Activated T-helper 2 cell treated with anti-CD3 and anti-CD28 coated beads, Interferon-gamma antibody, Interleukin-2, Interleukin-4, amounts not matched to agents 10 μg/mL and 5 μg/mL and 100 μg/mL, durations not matched to agents 14 hours and 24 hours and 36 hours (primary cell): ENCODE data around the gene MTHFR. TPM values are rescaled to one million over a fixed set of nuclear protein-coding genes. Genes with fewer than 3 reads are reported as not detected.

Experiments used
- DNase-seq: peaks from one replicate; pipeline ENCODE4 v3.0.0; 2021; ENCODE audit warnings: low spot score
- H3K27ac Mint-ChIP-seq: one replicate; pipeline ENCODE4 v1.8.0; 2021; ENCODE audit warnings: mixed read lengths
- H3K27me3 Mint-ChIP-seq: one replicate; pipeline ENCODE4 v1.8.0; 2021; ENCODE audit warnings: low read depth, mixed read lengths
- H3K36me3 Mint-ChIP-seq: one replicate; pipeline ENCODE4 v1.8.0; 2021; ENCODE audit warnings: low read depth, mixed read lengths
- H3K4me1 Mint-ChIP-seq: one replicate; pipeline ENCODE4 v1.8.0; 2021; ENCODE audit warnings: low read depth, mixed read lengths
- H3K4me3 Mint-ChIP-seq: one replicate; pipeline ENCODE4 v1.8.0; 2021; ENCODE audit warnings: low read depth, mild to moderate bottlenecking, moderate library complexity, mixed read lengths
- H3K9me3 Mint-ChIP-seq: one replicate; pipeline ENCODE4 v1.8.0; 2021; ENCODE audit warnings: mixed read lengths
- intact Hi-C: fragments of 100-400 bp; cut with micrococcal nuclease; formaldehyde crosslinking; loops from one replicate; pipeline ENCODE4 v1.15.1; 2023
- total RNA-seq: library from RNA; stranded (reverse); gene quantifications from 2 replicates; pipeline ENCODE4 v1.2.3, GENCODE V29; 2022

Gene MTHFR
- total RNA-seq: 18.8 and 21.4 TPM in 2 replicates

DNA sequence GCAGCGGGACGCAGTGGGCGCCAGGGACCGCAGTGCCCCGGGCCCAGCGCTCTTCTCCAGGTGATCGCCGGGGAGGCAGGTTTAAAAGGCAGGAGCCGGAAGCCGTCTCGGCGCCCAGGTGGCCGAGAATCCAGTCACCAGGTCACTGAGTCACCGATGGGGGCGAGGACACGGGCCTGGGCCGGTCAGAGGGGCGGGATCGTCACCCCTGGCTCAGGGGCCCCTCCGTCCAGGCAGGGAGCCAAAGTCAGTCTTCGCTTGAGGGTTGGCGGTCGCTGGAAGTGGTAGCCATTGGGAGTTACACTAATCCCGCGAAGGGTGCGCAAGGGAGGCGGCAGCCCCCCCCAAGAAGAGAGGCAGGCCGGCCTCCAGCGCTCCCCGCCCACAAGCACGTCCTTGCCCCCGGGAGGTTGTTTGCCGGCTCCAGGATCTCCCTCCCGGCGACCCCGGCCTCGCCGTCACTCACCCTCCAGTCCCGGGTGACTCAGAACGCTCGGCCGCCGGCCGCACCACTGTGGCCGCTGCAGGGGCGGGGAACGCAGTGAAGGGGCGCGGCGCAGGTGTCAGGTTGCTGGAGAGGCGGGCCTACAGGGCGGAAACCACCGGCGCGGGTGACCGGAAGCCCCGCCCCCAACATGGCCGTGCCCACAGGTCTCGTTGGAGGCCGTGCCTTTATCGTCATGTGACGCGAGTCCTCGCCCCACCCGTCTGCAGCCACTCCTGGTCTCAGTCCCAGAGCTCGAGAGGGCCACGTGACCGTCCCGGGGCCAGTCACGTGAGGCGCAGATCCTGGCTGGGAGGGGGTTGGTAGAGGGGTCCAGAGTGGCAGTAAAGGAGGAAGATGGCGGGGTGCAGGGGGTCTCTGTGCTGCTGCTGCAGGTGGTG is at the start of gene MTHFR, which contains the start of gene CLCN6:
Gene MTHFR, minus strand, starts transcription at position 543 of the 885 bp plus-strand sequence. CDS start 2,848 bp downstream, outside the sequence.
Gene CLCN6, plus strand, starts transcription at position 770 of the 885 bp plus-strand sequence. Its CDS starts 72 bp downstream, at position 842.
- DNase-seq: peak; percentile 99
- Mint-ChIP-seq H3K36me3 (peaks cover 41% of the 10 kb centered on the region), H3K4me3 (peak within 1 kb of the TSS; percentile 90), H3K27ac (peak within 1 kb of the TSS; percentile 88), H3K27me3 (no peaks in the 10 kb centered on the region), H3K9me3 (no peaks in the 10 kb centered on the region), H3K4me1 (peaks cover 56% of the 10 kb centered on the region)
- intact Hi-C loops: loop anchor here (5.0 kb wide), 2 partner anchors 102 to 533 kb away; partner anchors contain the start of gene UBIAD1

GRCh38 chr1:11855430-11855829 is 49.7 kb upstream of the MTHFR start:
- no peaks in the 10 kb centered on the region for H3K4me1 Mint-ChIP-seq
- no peaks in the 10 kb centered on the region for H3K36me3 Mint-ChIP-seq
- intact Hi-C loops: no loop called here
- no peak overlapping the region for H3K27ac Mint-ChIP-seq
- H3K4me3 Mint-ChIP-seq: no peak overlapping the region
- H3K9me3 Mint-ChIP-seq: no peaks in the 10 kb centered on the region
- no peak for DNase-seq
- H3K27me3 Mint-ChIP-seq: peaks cover 29% of the 10 kb centered on the region

DNA sequence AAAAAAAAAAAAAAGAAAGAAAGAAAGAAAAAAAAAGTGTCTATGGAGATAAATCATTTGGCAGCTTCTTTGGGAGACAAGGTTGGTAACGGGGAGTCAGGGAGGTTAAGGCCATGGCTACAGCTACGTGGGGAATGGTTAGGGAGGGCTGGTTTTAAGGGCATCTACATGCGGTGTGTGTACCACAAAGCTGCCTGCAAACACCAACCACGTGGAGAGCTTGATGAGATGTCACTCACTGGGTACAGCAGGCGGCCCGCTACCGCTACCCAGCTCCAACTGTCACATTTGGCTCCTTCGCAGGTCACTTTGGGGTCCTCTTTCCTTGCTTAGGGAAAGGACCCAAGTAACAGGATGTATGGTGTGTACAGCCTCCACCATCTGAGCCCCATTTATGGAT is 48.8 kb upstream of the MTHFR start:
- Mint-ChIP-seq H3K4me1 (no peaks in the 10 kb centered on the region), H3K27me3 (peaks cover 21% of the 10 kb centered on the region), H3K27ac (no peak overlapping the region), H3K9me3 (no peaks in the 10 kb centered on the region), H3K36me3 (no peaks in the 10 kb centered on the region), H3K4me3 (no peak overlapping the region)
- intact Hi-C loops: no loop called here
- no peak for DNase-seq

DNA sequence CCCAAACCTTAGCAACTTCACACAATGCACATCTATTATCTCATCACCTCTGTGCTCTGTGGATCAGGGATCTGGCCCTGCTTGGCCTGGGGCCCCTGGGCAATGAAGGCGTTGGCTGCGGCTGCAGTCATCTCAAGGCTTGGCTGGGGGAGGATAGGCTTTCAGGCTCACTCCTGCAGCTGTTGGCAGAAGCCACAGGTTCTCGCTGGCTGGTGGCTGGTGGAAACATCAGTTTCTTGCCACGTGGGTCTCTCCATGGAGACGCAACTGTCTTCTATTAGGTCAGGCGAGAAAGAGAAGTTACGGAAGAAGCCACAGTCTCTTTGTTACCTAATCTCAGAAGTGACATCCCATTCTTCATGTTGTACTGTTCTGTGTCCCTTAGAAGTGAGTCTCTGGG is 45.4 kb upstream of the MTHFR start:
- intact Hi-C loops: no loop called here
- peaks cover 10% of the 10 kb centered on the region for H3K27me3 Mint-ChIP-seq
- H3K27ac Mint-ChIP-seq: no peak overlapping the region
- no peak overlapping the region for H3K4me3 Mint-ChIP-seq
- no peak for DNase-seq
- H3K4me1 Mint-ChIP-seq: no peaks in the 10 kb centered on the region
- no peaks in the 10 kb centered on the region for H3K9me3 Mint-ChIP-seq
- H3K36me3 Mint-ChIP-seq: no peaks in the 10 kb centered on the region

DNA sequence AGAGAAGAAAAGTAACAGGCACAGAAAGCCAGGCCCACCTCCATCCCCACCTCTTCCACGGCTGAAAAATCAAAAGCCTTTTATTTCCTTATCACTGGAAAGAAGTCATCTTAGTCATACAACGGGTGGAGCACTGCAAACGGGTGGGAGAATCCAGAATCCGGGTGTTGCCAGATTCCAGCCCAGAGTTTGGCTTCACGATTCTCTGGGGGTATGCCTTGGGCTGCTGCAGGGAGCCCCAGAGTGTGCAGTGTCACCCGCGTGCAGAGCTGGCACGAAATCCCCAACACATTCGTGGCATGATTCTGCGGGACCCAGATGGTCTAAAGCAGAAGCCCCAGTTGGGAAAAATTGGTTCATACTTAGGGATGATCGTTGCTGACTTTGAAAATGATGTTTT is 44.4 kb upstream of the MTHFR start:
- no peak overlapping the region for H3K4me3 Mint-ChIP-seq
- no peaks in the 10 kb centered on the region for H3K9me3 Mint-ChIP-seq
- peaks cover 5% of the 10 kb centered on the region for H3K36me3 Mint-ChIP-seq
- H3K4me1 Mint-ChIP-seq: no peaks in the 10 kb centered on the region
- H3K27me3 Mint-ChIP-seq: peaks cover 10% of the 10 kb centered on the region
- no peak for DNase-seq
- intact Hi-C loops: no loop called here
- H3K27ac Mint-ChIP-seq: no peak overlapping the region

- no peak overlapping the region for H3K4me3 Mint-ChIP-seq
- H3K27me3 Mint-ChIP-seq: peaks cover 10% of the 10 kb centered on the region
- no peaks in the 10 kb centered on the region for H3K9me3 Mint-ChIP-seq
- no peak for DNase-seq
- H3K27ac Mint-ChIP-seq: no peak overlapping the region
- intact Hi-C loops: no loop called here
- H3K4me1 Mint-ChIP-seq: no peaks in the 10 kb centered on the region
- H3K36me3 Mint-ChIP-seq: peaks cover 14% of the 10 kb centered on the region
These were observed 42.6 kb upstream of the MTHFR start for GRCh38 chr1:11848373-11848700.

- H3K4me1 Mint-ChIP-seq: no peaks in the 10 kb centered on the region
- no peak within 1 kb of the TSS for H3K4me3 Mint-ChIP-seq
- H3K9me3 Mint-ChIP-seq: no peaks in the 10 kb centered on the region
- intact Hi-C loops: no loop called here
- no peak for DNase-seq
- peaks cover 8% of the 10 kb centered on the region for H3K27me3 Mint-ChIP-seq
- H3K27ac Mint-ChIP-seq: no peak within 1 kb of the TSS
- H3K36me3 Mint-ChIP-seq: peaks cover 15% of the 10 kb centered on the region
These were observed 42.1 kb upstream of the MTHFR start, which contains the start of gene NPPA for GRCh38 chr1:11847667-11848372. NPPA (minus strand) TSS chr1:11847783; CDS start chr1:11847684, 99 bp downstream.

- Mint-ChIP-seq H3K27ac (no peak overlapping the region), H3K36me3 (peaks cover 32% of the 10 kb centered on the region), H3K9me3 (no peaks in the 10 kb centered on the region), H3K4me1 (no peaks in the 10 kb centered on the region), H3K4me3 (no peak overlapping the region), H3K27me3 (no peaks in the 10 kb centered on the region)
- no peak for DNase-seq
- intact Hi-C loops: no loop called here
These were observed 40.0 kb upstream of the MTHFR start for GRCh38 chr1:11845641-11846335.

GRCh38 chr1:11842154-11843041 is 36.6 kb upstream of the MTHFR start:
- Mint-ChIP-seq H3K27me3 (no peaks in the 10 kb centered on the region), H3K36me3 (peaks cover 44% of the 10 kb centered on the region), H3K4me3 (no peak overlapping the region), H3K9me3 (no peaks in the 10 kb centered on the region), H3K4me1 (peaks cover 3% of the 10 kb centered on the region), H3K27ac (no peak overlapping the region)
- DNase-seq: no peak
- intact Hi-C loops: no loop called here

- Mint-ChIP-seq H3K4me1 (peaks cover 3% of the 10 kb centered on the region), H3K27me3 (no peaks in the 10 kb centered on the region), H3K9me3 (no peaks in the 10 kb centered on the region), H3K36me3 (peaks cover 50% of the 10 kb centered on the region), H3K4me3 (no peak overlapping the region), H3K27ac (no peak overlapping the region)
- intact Hi-C loops: no loop called here
- DNase-seq: no peak
These were observed 35.7 kb upstream of the MTHFR start for GRCh38 chr1:11841245-11842153.
